CD4-positive, alpha-beta T cell treated with Interleukin-21 for 1 hour (primary cell): ENCODE results near the gene WDFY4.

Experiments
- DNase-seq: peaks from one replicate; pipeline ENCODE4 v3.0.0-alpha.2; 2020

WDFY4 gene

GRCh38 chr10:48656914-48657305, 27.8 kb upstream of the WDFY4 start:
- no peak for DNase-seq

GRCh38 chr10:48657416-48657815, 27.3 kb upstream of the WDFY4 start:
- no peak for DNase-seq

GRCh38 chr10:48658243-48658974, 26.3 kb upstream of the WDFY4 start:
- peak; percentile 51 for DNase-seq

GRCh38 chr10:48658975-48659269, 25.8 kb upstream of the WDFY4 start:
- DNase-seq: no peak

- no peak for DNase-seq
Measured at GRCh38 chr10:48659790-48660189, 24.9 kb upstream of the WDFY4 start.

GRCh38 chr10:48661441-48661840, 23.2 kb upstream of the WDFY4 start:
- DNase-seq: no peak

- DNase-seq: peak; percentile 21
Measured at GRCh38 chr10:48667960-48668590, 16.6 kb upstream of the WDFY4 start.

- no peak for DNase-seq
Measured at GRCh38 chr10:48670978-48671913, 13.4 kb upstream of the WDFY4 start.

- DNase-seq: no peak
Measured at GRCh38 chr10:48671914-48672595, 12.6 kb upstream of the WDFY4 start.

- DNase-seq: no peak
Measured at GRCh38 chr10:48672596-48673265, 11.9 kb upstream of the WDFY4 start.

GRCh38 chr10:48677625-48678024, 7.0 kb upstream of the WDFY4 start:
- no peak for DNase-seq

- DNase-seq: no peak
Measured at GRCh38 chr10:48678041-48678440, 6.6 kb upstream of the WDFY4 start.

GRCh38 chr10:48681740-48682139, 2.9 kb upstream of the WDFY4 start:
- DNase-seq: no peak

- DNase-seq: no peak
Measured at GRCh38 chr10:48682265-48682664, 2.4 kb upstream of the WDFY4 start.

GRCh38 chr10:48683424-48683823, 1.2 kb upstream of the WDFY4 start:
- DNase-seq: no peak

- no peak for DNase-seq
Measured at GRCh38 chr10:48683868-48684267, 805 bp upstream of the WDFY4 start.

- DNase-seq: no peak
Measured at GRCh38 chr10:48684463-48684791, 246 bp upstream of the WDFY4 start.

- DNase-seq: no peak
Measured at GRCh38 chr10:48685731-48686130, 1.1 kb downstream of the WDFY4 start.

- no peak for DNase-seq
Measured at GRCh38 chr10:48690791-48691660, 6.4 kb downstream of the WDFY4 start.

GRCh38 chr10:48691812-48692528, 7.3 kb downstream of the WDFY4 start:
- DNase-seq: no peak

- DNase-seq: no peak
Measured at GRCh38 chr10:48692748-48693147, 8.1 kb downstream of the WDFY4 start.
